Measurements from ENCODE around the gene CHI3L1. TPM values are rescaled to one million over a fixed set of nuclear protein-coding genes. Genes with fewer than 3 reads are reported as not detected.

The CHI3L1 gene
- total and polyA plus RNA-seq, 10 of the 15 experiments (the other 5 are each of a cell fraction or from before 2014, with no cell fraction given): 0.10 to 1.7 (median 0.39) TPM

GRCh38 chr1:203175237-203175826 lies 11.2 kb downstream of the CHI3L1 start, which contains the start of gene MYBPH (continued):
- no peak for TF ChIP-seq E2F8 (IDR thresholded peaks at IDR 0.05; ENCODE audit: low read depth, partially characterized antibody)
- no peak for TF ChIP-seq SMAD5 (IDR thresholded peaks at IDR 0.05; ENCODE audit: low read depth)
- no peak for TF ChIP-seq ESRRA (IDR thresholded peaks at IDR 0.05; ENCODE audit: low read length)
- TF ChIP-seq ATF2 (IDR thresholded peaks at IDR 0.05; ENCODE audit: low read length): no peak
- no peak for TF ChIP-seq SP1 (IDR thresholded peaks at IDR 0.05; ENCODE audit: low read depth, low read length)
- no peak for TF ChIP-seq PML (IDR thresholded peaks at IDR 0.05; ENCODE audit: low read length)
- TF ChIP-seq PBX3 (IDR thresholded peaks at IDR 0.05; ENCODE audit: insufficient replicate concordance, low read depth, low read length): no peak
- no peak for TF ChIP-seq CREB1 (IDR thresholded peaks at IDR 0.05; ENCODE audit: low read depth)
- TF ChIP-seq SPI1 (IDR thresholded peaks at IDR 0.05; ENCODE audit: borderline replicate concordance, insufficient read depth, low read depth, low read length): no peak

Data from GM12878 (cell line).